ENCODE measurements around the gene PCBP3.
A peak's percentile ranks its signal among the peaks of the same experiment; 100 is the strongest.
"Not testable (repeated sequence)": the region's sequence is repeated elsewhere in the genome, so short reads cannot be mapped to it uniquely, and the experiment has no call there.

PCBP3 gene

DNA sequence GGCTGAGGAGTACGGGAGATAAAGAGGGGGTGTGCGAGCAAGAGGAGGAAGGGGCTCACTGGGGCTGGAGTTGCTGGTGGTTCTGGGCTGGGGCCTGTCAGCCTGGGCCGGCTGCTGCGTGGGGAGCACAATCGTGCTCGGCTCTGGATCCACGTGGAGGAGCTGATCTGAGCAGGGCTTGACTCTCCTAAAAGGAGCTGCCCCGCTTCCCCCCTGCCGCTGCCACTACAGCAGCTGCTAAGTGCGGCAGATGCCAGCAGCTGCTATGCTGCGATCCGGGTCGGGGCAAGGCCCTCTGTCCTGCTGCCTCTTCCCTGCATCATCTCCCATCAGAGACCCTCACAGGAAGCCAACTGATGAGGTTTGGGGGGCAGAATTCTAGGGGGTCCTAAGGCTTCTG is 165.9 kb downstream of the PCBP3 start:
- H3K27ac ChIP-seq, result no peak overlapping the region
- TF ChIP-seq, protein P1, sequence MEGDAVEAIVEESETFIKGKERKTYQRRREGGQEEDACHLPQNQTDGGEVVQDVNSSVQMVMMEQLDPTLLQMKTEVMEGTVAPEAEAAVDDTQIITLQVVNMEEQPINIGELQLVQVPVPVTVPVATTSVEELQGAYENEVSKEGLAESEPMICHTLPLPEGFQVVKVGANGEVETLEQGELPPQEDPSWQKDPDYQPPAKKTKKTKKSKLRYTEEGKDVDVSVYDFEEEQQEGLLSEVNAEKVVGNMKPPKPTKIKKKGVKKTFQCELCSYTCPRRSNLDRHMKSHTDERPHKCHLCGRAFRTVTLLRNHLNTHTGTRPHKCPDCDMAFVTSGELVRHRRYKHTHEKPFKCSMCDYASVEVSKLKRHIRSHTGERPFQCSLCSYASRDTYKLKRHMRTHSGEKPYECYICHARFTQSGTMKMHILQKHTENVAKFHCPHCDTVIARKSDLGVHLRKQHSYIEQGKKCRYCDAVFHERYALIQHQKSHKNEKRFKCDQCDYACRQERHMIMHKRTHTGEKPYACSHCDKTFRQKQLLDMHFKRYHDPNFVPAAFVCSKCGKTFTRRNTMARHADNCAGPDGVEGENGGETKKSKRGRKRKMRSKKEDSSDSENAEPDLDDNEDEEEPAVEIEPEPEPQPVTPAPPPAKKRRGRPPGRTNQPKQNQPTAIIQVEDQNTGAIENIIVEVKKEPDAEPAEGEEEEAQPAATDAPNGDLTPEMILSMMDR (conservative IDR thresholded peaks at IDR 0.05), result no peak

DNA sequence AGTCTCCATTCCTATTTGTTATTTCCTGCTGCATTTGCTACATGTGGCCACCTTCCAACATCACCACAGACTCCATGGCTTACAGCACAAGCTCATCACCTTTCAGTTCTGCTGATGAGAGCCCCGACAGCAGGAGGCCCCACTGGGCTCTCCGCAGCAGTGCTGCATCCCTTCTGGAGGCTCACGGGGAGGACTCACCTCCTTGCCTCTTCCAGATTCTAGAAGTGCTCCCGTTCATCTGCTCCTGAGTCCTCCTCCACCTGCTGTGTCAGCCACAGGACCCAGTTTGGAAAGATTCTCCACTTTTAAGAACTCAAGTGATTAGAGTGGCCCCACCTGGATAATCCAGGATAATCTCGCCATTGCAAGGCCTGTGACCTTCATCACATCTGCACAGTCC is 167.6 kb downstream of the PCBP3 start:
- peak overlapping the region; percentile 32 for H3K27ac ChIP-seq
- TF ChIP-seq, protein P1 (conservative IDR thresholded peaks at IDR 0.05), result no peak

DNA sequence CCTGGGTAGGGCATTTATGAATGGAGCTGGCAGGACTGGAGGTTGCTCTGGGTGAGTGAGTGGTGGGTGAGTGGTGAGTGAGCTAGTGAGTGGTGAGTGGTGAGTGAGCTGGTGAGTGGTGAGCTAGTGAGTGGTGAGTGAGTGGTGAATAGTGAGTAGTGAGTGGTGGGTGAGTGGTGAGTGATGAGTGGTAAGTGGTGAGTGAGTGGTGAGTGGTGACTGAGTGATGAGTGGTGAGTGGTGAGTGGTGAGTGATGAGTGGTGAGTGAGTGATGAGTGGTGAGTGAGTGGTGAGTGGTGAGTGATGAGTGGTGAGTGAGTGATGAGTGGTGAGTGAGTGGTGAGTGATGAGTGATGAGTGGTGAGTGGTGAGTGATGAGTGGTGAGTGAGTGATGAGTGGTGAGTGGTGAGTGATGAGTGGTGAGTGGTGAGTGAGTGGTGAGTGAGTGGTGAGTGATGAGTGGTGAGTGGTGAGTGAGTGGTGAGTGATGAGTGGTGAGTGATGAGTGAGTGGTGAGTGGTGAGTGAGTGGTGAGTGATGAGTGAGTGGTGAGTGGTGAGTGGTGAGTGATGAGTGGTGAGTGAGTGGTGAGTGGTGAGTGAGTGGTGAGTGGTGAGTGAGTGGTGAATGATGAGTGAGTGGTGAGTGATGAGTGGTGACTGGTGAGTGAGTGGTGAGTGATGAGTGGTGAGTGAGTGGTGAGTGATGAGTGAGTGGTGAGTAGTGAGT is 170.8 kb downstream of the PCBP3 start:
- H3K27ac ChIP-seq, result not testable (repeated sequence)

DNA sequence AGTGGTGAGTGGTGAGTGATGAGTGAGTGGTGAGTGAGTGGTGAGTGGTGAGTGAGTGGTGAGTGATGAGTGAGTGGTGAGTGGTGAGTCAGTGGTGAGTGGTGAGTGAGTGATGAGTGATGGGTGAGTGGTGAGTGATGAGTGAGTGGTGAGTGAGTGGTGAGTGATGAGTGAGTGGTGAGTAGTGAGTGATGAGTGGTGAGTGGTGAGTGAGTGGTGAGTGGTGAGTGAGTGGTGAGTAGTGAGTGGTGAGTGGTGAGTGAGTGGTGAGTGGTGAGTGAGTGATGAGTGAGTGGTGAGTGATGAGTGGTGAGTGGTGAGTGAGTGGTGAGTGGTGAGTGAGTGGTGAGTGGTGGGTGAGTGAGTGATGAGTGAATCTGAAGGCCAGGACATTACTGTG is 172.3 kb downstream of the PCBP3 start:
- H3K27ac ChIP-seq, result not testable (repeated sequence)

DNA sequence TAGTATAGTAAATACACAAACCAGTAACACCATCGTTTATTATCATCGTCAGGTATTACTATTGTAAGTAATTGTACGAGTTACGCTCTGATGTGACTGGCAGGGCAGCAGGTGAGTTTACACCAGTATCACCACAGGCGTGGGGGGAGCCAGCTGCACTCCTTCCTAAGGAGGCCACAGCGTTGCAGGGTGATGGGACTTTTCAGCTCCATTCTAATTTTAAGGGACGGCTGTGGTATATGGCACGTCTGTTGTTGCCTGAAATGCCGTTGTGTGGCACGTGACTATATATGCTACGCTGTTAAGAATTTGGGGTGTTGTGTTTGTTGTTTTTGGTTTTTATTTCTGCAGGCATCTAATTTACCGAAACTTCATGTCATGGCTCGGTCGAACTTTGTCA is 173.3 kb downstream of the PCBP3 start:
- H3K27ac ChIP-seq, result no peak overlapping the region
- TF ChIP-seq, protein P1 (conservative IDR thresholded peaks at IDR 0.05), result no peak

DNA sequence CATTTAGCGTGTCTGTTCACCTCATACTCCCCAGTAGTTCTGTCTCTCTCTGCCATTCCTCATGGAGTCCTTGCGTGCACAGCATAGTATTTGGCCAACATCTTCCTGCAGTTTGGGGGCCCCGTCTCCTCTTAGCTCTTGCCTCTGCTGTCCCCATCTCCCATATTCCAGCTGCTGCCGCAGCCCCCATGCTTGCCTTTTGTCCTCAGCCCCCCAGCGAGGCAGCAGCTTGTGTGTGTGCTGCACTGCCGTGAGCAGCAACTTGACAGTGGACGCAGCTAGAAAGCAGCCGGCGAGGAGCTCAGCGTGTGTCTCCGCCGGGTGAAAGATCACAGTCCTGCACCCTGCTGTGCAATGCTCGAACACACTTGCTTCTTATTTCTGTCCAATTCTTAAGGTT is 173.8 kb downstream of the PCBP3 start:
- TF ChIP-seq, protein P1 (conservative IDR thresholded peaks at IDR 0.05), result no peak
- no peak overlapping the region for H3K27ac ChIP-seq

DNA sequence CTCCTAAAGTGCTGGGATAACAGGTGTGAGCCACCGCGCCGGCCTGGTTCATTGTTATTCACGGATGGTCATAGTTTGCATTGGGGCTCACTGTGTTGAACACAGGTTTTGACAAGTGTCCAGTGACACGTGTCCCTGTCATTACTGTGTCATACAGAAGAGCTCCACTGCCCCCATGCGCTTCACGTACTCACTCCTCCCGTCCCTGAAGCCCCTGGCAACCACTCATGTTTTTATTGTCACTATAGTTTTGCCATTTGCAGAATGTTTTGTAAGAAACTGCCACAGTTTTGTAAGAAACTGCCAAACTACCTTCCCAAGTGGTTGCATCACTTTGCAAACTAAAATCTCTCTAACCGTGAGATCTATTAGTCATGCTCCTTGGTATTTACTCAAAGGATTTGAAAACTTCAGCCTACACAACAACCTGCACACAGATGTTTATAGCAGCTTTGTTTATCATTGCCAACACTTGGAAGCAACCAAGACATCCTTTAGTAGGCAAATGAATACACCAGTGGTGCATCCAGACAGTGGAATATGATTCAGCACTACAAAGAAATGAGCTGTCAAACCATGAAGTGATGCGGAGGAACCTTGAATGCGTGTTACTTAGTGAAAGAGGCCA is 174.9 kb downstream of the PCBP3 start:
- TF ChIP-seq, protein P1 (conservative IDR thresholded peaks at IDR 0.05), result no peak
- H3K27ac ChIP-seq, result no peak overlapping the region

DNA sequence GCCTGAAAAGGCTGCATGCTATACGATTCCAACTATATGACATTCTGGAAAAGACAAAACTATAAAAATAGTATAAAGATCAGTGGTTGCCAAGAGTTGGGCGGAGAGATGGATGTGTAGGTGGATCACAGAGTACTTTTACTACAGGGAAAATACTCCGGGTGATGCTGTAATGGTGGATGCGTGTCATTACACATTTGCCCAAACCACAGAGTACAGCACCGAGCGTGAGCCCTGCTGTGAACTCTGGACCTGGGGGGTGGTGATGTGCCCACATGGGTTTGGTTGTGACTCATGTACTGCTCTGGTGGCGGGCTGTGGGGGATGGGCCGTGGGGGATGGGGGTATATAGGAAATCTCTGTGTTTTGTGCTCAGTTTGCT is 175.4 kb downstream of the PCBP3 start:
- TF ChIP-seq, protein P1 (conservative IDR thresholded peaks at IDR 0.05), result no peak

More for the DNA sequence above, 175.4 kb downstream of the PCBP3 start:
- H3K27ac ChIP-seq, result peak overlapping the region; percentile 65; the same call in 1 of the 2 replicates
